ENCODE data around the gene KRTAP10-12.
"Not testable (repeated sequence)": the region's sequence is repeated elsewhere in the genome, so short reads cannot be mapped to it uniquely, and the experiment has no call there.

Gene KRTAP10-12

DNA sequence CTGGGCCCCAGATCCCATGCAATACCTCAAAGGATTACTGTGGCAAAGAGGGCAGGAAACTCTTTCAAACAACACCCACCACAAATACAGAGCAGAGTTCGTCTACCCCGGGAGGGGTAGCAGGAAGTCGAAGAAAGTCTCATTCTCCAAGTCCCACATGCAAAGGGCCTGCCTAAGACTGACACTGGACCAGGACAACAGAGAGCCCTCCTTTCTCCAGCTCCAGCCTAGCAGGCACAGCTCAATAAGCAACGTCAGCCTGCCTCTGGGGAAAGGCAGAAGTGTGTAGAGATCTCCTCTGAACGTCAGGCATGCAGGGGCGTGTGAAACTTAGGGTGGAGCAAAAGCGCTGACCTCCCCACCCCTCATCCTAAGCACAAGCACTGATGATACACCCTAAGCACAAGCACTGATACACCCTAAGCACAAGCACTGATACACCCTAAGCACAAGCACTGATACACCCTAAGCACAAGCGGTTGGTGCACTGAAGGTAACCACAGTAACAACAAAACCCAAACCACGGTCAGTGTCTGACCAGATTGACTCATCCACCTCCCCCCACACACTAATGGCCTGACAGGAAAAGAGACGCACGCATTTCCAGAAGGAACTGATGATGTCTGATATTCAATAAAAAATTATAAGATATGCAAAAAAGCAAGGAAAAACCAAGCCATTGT, 37.9 kb upstream of the KRTAP10-12 start:
- DNase-seq (ENCODE audit: low spot score): no peak
- in situ Hi-C loops (cut with MboI; ENCODE audit: low sequenced_read_pairs, unreplicated experiment): no loop called here
- TF ChIP-seq CTCF (IDR thresholded peaks at IDR 0.05; ENCODE audit: borderline replicate concordance, control extremely low read depth, extremely low read depth, insufficient read depth, missing control alignments): no peak

- in situ Hi-C loops (cut with MboI; ENCODE audit: low sequenced_read_pairs, unreplicated experiment); DNase-seq (ENCODE audit: low spot score): not testable (repeated sequence)
These were observed 35.4 kb upstream of the KRTAP10-12 start for GRCh38 chr21:44661567-44661966.

DNA sequence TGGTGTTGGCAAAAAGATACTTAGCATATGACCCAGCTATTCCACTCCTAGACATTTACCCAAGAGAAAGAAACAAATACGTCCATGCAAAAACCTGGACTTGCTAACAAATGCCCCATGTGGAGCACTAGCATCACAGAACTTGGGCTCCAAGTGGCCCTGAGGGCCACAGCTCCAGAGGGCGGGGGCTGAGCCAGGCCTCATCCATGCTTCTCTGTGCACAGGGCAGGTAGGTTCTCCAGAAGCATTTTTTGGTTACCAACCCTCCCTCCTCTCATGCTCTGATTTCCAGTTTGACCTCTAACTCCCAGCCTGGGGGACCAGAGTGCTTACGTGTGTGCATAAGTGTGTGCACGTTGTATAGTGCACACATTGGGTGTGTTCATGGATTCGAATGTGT, 32.3 kb upstream of the KRTAP10-12 start:
- no peak for TF ChIP-seq CTCF (IDR thresholded peaks at IDR 0.05; ENCODE audit: borderline replicate concordance, control extremely low read depth, extremely low read depth, insufficient read depth, missing control alignments)
- in situ Hi-C loops (cut with MboI; ENCODE audit: low sequenced_read_pairs, unreplicated experiment): no loop called here
- no peak for DNase-seq (ENCODE audit: low spot score)

GRCh38 chr21:44666401-44667320, 30.3 kb upstream of the KRTAP10-12 start, which contains the start of gene KRTAP12-2:
KRTAP12-2 (minus strand) TSS chr21:44666927; CDS start chr21:44666886, 41 bp downstream.
- no peak for TF ChIP-seq CTCF (IDR thresholded peaks at IDR 0.05; ENCODE audit: borderline replicate concordance, control extremely low read depth, extremely low read depth, insufficient read depth, missing control alignments)
- DNase-seq (ENCODE audit: low spot score): no peak
- in situ Hi-C loops (cut with MboI; ENCODE audit: low sequenced_read_pairs, unreplicated experiment): no loop called here

DNA sequence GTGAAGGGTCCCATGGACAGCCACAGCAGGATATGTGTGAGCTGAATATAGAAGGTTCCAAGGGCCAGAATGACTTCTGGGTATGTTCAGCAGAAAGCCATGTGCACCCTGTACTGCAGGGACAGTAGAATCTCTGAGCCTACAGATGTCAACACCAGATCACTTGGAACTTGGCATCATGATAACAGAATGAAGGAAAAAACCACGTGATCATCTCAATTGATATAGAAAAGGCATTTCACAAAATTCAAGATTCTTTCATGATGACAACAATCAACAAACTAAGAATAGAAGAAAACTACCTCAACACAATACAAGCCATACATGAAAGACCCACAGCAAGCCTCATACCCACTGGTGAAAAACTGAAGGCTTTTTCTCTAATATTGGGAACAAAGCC, 29.4 kb upstream of the KRTAP10-12 start:
- no peak for DNase-seq (ENCODE audit: low spot score)
- no peak for TF ChIP-seq CTCF (IDR thresholded peaks at IDR 0.05; ENCODE audit: borderline replicate concordance, control extremely low read depth, extremely low read depth, insufficient read depth, missing control alignments)
- in situ Hi-C loops (cut with MboI; ENCODE audit: low sequenced_read_pairs, unreplicated experiment): no loop called here

GRCh38 chr21:44670642-44671432, 26.1 kb upstream of the KRTAP10-12 start:
- DNase-seq (ENCODE audit: low spot score): no peak
- TF ChIP-seq CTCF (IDR thresholded peaks at IDR 0.05; ENCODE audit: borderline replicate concordance, control extremely low read depth, extremely low read depth, insufficient read depth, missing control alignments): no peak
- in situ Hi-C loops (cut with MboI; ENCODE audit: low sequenced_read_pairs, unreplicated experiment): no loop called here

All from GM13976 (cell line).